Body of pancreas (tissue), 4 donors: ENCODE measurements around the gene SCPEP1. TPM values are rescaled to one million over a fixed set of nuclear protein-coding genes. Genes with fewer than 3 reads are reported as not detected.
"Not testable (repeated sequence)": the region's sequence is repeated elsewhere in the genome, so short reads cannot be mapped to it uniquely, and the experiment has no call there.

Experiments
- ATAC-seq: fragments of 150-250 bp; one replicate; pipeline ENCODE4 v1.9.1; 2016
- DNase-seq, 4 donors: peaks; one replicate each; pipeline ENCODE4 v3.0.0-alpha.2; 2019
- H3K27ac ChIP-seq, 4 donors: fragments of 200-600 bp; sonication (generic); 1 replicate in 3 of 4; 2 replicates in 1 of 4; pipeline versions ENCODE4 v1.5.1 to v1.6.1; 2016 to 2019; ENCODE audit warnings: mild to moderate bottlenecking in 1 of 4, mixed read lengths in 1 of 4, moderate library complexity in 1 of 4
- H3K27me3 ChIP-seq, 2 donors: fragments of 200-600 bp; sonication (generic); one replicate each; pipeline ENCODE4 v1.6.0; 2016; ENCODE audit warnings: mild to moderate bottlenecking in 1 of 2
- H3K36me3 ChIP-seq, 2 donors: fragments of 200-600 bp; sonication (generic); replicated peaks in 1 of 2; 2 replicates each; pipeline ENCODE4 v1.5.1; 2016; ENCODE audit warnings: low read depth in 2 of 2; ENCODE audit not compliant: insufficient read depth in 1 of 2
- H3K4me1 ChIP-seq: fragments of 200-600 bp; sonication (generic); one replicate; pipeline ENCODE4 v1.6.0; 2016
- H3K4me3 ChIP-seq, 2 donors: fragments of 200-600 bp; sonication (generic); 1 replicate in 1 of 2; 2 replicates in 1 of 2; pipeline ENCODE4 v1.5.1; 2016 to 2019
- H3K9me3 ChIP-seq, 3 donors: fragments of 200-600 bp; sonication (generic); 1 replicate in 2 of 3; 2 replicates in 1 of 3; pipeline ENCODE4 v1.5.1; 2016
- CTCF ChIP-seq, 7 experiments: fragments of 450-650 bp in 4 of 7; fragments of 200-600 bp in 3 of 7; sonication (generic) in 3 of 7; IDR thresholded peaks; one replicate each; pipeline ENCODE4 v1.5.1; 2016 to 2019; ENCODE audit warnings: antibody characterized with exemption in 7 of 7
- POLR2A ChIP-seq, 3 donors: fragments of 450-650 bp; IDR thresholded peaks; one replicate each; pipeline ENCODE4 v1.6.1; 2016; ENCODE audit warnings: antibody characterized with exemption in 3 of 3, mild to moderate bottlenecking in 2 of 3
- WGBS, 2 donors: methylation state at CpG; one replicate each; pipeline ENCODE4 v1.1.5; 2017; 5-methylcytosine and 5-hydroxymethylcytosine counted together
- intact Hi-C: fragments of 100-400 bp; cut with DNase I; formaldehyde crosslinking; loops from one replicate; pipeline ENCODE4 v1.15.1; 2023
- total RNA-seq, 2 donors: library from RNA; depleted of rRNA; stranded (reverse); fragments of >200 nt; gene quantifications; one replicate each; pipeline ENCODE4 v1.1.0, GENCODE V29; 2016

SCPEP1 gene
- total RNA-seq, 2 donors from 2014 or later: 27.0 to 57.7 TPM

GRCh38 chr17:56976941-56977608, 856 bp upstream of the SCPEP1 start:
- peak overlapping the region in 1 of 4 donors; percentile 75 for H3K27ac ChIP-seq
- H3K4me1 ChIP-seq: peaks cover 26% of the 10 kb centered on the region

GRCh38 chr17:56978441-56979090, 635 bp downstream of the SCPEP1 start:
- ATAC-seq: no peak
- WGBS, 2 donors: 9 to 10% methylated on average over 11 of the region's 11 CpGs
- peaks cover 16% of the 10 kb centered on the region for H3K4me1 ChIP-seq
- no peak for DNase-seq
- intact Hi-C loops: no loop called here
- TF ChIP-seq POLR2A (IDR thresholded peaks at IDR 0.05): no peak
- peak overlapping the region; percentile 18 to 57 for H3K4me3 ChIP-seq
- H3K36me3 ChIP-seq: no peaks in the 10 kb centered on the region
- H3K9me3 ChIP-seq: no peaks in the 10 kb centered on the region
- peak overlapping the region in 3 of 4 donors; percentile 32 to 75 (median 45) for H3K27ac ChIP-seq
- no peaks in the 10 kb centered on the region for H3K27me3 ChIP-seq

More at GRCh38 chr17:56976941-56977608, 856 bp upstream of the SCPEP1 start:
- Histone ChIP-seq H3K36me3 (no peaks in the 10 kb centered on the region), H3K9me3 (no peaks in the 10 kb centered on the region), H3K4me3 (peak overlapping the region in 1 of 2 donors; percentile 57), H3K27me3 (no peaks in the 10 kb centered on the region)
- TF ChIP-seq POLR2A (IDR thresholded peaks at IDR 0.05) (no peak), CTCF (IDR thresholded peaks at IDR 0.05) (no peak)
- intact Hi-C loops: no loop called here
- WGBS, 2 donors: 37 to 45% methylated on average over 11 of the region's 11 CpGs
- ATAC-seq (no peak), DNase-seq (no peak)

DNA sequence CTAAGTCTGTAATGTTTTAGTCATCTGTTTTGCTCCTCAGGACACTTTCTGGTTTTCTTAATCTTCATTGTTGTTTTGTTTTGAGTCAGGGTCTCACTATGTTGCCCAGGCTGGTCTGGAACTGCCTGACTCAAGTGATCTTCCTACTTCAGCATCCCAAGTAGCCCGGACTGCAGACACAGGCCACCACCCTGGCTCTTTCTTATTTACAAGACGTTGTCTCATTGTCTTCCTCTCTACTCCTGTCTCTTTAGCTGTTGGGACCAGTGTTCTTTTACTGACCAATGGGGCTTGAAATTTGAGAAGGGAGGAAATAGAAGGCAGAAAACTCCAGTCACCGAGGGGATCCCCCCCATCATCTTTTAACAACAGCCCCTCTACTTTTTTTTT, 1.2 kb downstream of the SCPEP1 start:
- H3K9me3 ChIP-seq: no peaks in the 10 kb centered on the region
- peak overlapping the region in 1 of 4 donors; percentile 75 for H3K27ac ChIP-seq
- H3K36me3 ChIP-seq: no peaks in the 10 kb centered on the region
- ATAC-seq: no peak
- no peaks in the 10 kb centered on the region for H3K27me3 ChIP-seq
- no peak for TF ChIP-seq CTCF (IDR thresholded peaks at IDR 0.05)
- no peak for TF ChIP-seq POLR2A (IDR thresholded peaks at IDR 0.05)
- intact Hi-C loops: no loop called here
- peaks cover 11% of the 10 kb centered on the region for H3K4me1 ChIP-seq
- 39 to 40% methylated on average over 3 of the region's 3 CpGs for WGBS, 2 donors
- DNase-seq: no peak
- H3K4me3 ChIP-seq: no peak overlapping the region

DNA sequence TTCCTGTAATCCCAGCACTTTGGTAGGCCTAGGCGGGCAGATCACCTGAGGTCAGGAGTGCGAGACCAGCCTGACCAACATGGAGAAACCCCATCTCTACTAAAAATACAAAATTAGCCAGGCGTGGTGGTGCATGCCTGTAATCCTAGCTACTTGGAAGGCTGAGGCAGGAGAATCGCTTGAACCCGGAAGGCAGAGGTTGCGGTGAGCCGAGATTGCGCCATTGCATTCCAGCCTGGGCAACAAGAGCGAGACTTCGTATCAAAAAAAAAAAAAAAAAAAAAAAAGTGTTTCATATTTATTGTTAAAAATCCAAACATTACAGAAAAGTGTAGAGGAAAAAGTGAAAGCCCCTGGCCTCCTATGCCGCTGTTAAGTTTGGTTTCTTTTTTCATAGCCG, 2.6 kb downstream of the SCPEP1 start:
- H3K4me3 ChIP-seq, intact Hi-C loops, H3K36me3 ChIP-seq, H3K27me3 ChIP-seq, H3K9me3 ChIP-seq, H3K27ac ChIP-seq, DNase-seq, ATAC-seq: not testable (repeated sequence)
- H3K4me1 ChIP-seq: peaks cover 11% of the 10 kb centered on the region
- WGBS, 2 donors: 96% methylated on average over 12 of the region's 12 CpGs

DNA sequence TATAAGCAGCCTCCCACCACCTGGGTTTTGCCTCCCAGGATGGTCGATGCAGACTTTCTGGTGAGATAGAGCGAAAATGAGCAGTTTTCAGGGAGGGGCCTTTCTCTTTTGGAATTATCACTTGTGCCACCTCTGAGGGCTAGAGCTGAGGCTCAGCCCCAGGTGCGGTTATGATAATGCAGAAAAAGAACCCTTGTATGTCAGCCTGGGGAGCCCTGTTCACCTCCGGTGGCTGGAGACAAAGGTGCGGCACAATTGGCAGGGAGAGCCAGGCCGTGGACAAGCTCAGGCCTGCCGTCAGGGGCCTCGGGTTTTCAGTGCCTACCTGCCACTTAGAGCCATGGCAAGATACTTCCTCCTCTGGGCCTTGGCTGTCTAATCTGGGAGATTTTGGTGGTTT, 4.4 kb downstream of the SCPEP1 start:
- peaks cover 11% of the 10 kb centered on the region for H3K4me1 ChIP-seq
- no peak overlapping the region for H3K4me3 ChIP-seq
- ATAC-seq (no peak), DNase-seq (no peak)
- TF ChIP-seq CTCF (IDR thresholded peaks at IDR 0.05) (no peak), POLR2A (IDR thresholded peaks at IDR 0.05) (no peak)
- H3K27me3 ChIP-seq: no peaks in the 10 kb centered on the region
- no peaks in the 10 kb centered on the region for H3K9me3 ChIP-seq
- no peaks in the 10 kb centered on the region for H3K36me3 ChIP-seq
- WGBS, 2 donors: 84 to 91% methylated on average over 8 of the region's 8 CpGs
- intact Hi-C loops: no loop called here
- no peak overlapping the region for H3K27ac ChIP-seq
